DND-41 (cell line): ENCODE results near the gene LILRA1.

Experiments
- CTCF ChIP-seq: IDR thresholded peaks from 2 replicates; pipeline ENCODE4 v1.5.1; 2012; ENCODE audit warnings: borderline replicate concordance, low read length, moderate library complexity, mild to moderate bottlenecking; ENCODE audit not compliant: poor library complexity, severe bottlenecking; ENCODE audit errors: extremely low read depth
- EZH2 ChIP-seq: IDR thresholded peaks from 3 replicates; pipeline ENCODE4 v1.6.1; 2012; ENCODE audit warnings: borderline replicate concordance, low read depth, mild to moderate bottlenecking, moderate library complexity, low read length, inconsistent platforms; ENCODE audit not compliant: severe bottlenecking

GRCh38 chr19:54608792-54609191, 15.4 kb downstream of the LILRA1 start:
- no peak for TF ChIP-seq EZH2
- TF ChIP-seq CTCF, result no peak
